ENCODE measurements around the gene ZNF710. TPM values are rescaled to one million over a fixed set of nuclear protein-coding genes. Genes with fewer than 3 reads are reported as not detected.
"Not testable (repeated sequence)": the region's sequence is repeated elsewhere in the genome, so short reads cannot be mapped to it uniquely, and the experiment has no call there.

The ZNF710 gene, protein sequence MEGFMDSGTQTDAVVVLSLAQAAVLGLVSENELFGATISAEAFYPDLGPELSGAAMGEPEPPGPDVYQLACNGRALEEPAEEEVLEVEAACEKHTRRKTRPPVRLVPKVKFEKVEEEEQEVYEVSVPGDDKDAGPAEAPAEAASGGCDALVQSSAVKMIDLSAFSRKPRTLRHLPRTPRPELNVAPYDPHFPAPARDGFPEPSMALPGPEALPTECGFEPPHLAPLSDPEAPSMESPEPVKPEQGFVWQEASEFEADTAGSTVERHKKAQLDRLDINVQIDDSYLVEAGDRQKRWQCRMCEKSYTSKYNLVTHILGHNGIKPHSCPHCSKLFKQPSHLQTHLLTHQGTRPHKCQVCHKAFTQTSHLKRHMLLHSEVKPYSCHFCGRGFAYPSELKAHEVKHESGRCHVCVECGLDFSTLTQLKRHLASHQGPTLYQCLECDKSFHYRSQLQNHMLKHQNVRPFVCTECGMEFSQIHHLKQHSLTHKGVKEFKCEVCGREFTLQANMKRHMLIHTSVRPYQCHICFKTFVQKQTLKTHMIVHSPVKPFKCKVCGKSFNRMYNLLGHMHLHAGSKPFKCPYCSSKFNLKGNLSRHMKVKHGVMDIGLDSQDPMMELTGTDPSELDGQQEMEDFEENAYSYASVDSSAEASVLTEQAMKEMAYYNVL
- total RNA-seq = 23.1 TPM

DNA sequence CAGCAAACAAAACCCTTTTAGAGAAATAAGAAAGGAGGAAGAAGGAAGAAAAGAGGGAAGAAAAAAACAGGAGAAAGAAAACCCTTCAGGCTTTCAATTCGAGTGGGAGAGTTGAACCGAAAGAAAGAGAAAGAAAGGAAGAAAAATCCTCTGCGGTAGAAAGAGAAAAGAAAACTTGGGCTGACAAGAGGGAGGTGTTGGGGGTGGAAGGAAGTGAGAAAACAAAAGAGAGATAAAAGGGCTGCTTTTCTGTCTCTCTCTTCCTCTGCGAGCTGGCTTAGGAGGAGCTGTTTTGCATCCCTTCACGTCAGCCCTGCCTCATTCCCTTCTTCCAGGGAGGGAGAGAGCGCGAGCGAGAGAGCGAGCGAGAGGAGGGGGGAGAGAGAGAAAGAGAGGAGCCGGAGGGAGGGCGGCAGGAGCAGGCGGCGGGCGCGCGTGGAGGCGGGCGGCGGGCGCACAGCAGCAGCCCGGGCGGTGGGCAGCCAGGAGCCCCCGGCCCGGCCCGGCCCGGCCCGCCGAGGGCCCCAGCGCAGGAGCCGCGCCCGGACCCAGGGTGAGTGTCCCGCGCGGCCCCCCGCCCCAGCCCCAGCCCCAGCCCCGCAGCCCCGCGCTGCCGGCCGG lies at the start of gene ZNF710:
Gene ZNF710 (plus strand): TSS at position 263 of the 621 bp plus-strand sequence. CDS start 65,814 bp downstream, outside the sequence.
- Histone ChIP-seq H3K27ac (peak within 1 kb of the TSS; percentile 95), H3K4me1 (peaks cover 52% of the 10 kb centered on the region), H3K4me3 (peak within 1 kb of the TSS; percentile 90 to 95), H3K27me3 (no peaks in the 10 kb centered on the region), H3K36me3 (no peaks in the 10 kb centered on the region), H3K9me3 (no peaks in the 10 kb centered on the region)
- TF ChIP-seq POLR2A (IDR thresholded peaks at IDR 0.05) (peak in 1 of 2 donors; percentile 32), CTCF (IDR thresholded peaks at IDR 0.05) (no peak)
- no peak for DNase-seq (ENCODE audit: extremely low spot score in 2 of 2)
- intact Hi-C loops (cut with DNase I) = no loop called here

GRCh38 chr15:89954541-89954940 lies 46.6 kb upstream of the ZNF710 start:
- no peak for TF ChIP-seq POLR2AphosphoS5 (IDR thresholded peaks at IDR 0.05; ENCODE audit: insufficient read depth in 1 of 2, low read depth in 1 of 2)
- TF ChIP-seq CTCF (IDR thresholded peaks at IDR 0.05) = no peak
- no peak for TF ChIP-seq POLR2A (IDR thresholded peaks at IDR 0.05)
- H3K27me3 ChIP-seq = no peaks in the 10 kb centered on the region
- intact Hi-C loops (cut with DNase I) = no loop called here

GRCh38 chr15:89955449-89955998 lies 45.6 kb upstream of the ZNF710 start:
- H3K27me3 ChIP-seq; H3K27ac ChIP-seq; H3K4me3 ChIP-seq; H3K4me1 ChIP-seq; DNase-seq (ENCODE audit: extremely low spot score in 2 of 2); H3K9me3 ChIP-seq; intact Hi-C loops (cut with DNase I); H3K36me3 ChIP-seq: not testable (repeated sequence)

More at GRCh38 chr15:89954541-89954940, 46.6 kb upstream of the ZNF710 start:
- H3K4me3 ChIP-seq = no peak overlapping the region
- no peak overlapping the region for H3K27ac ChIP-seq
- no peaks in the 10 kb centered on the region for H3K9me3 ChIP-seq
- H3K4me1 ChIP-seq = no peaks in the 10 kb centered on the region
- DNase-seq (ENCODE audit: extremely low spot score in 2 of 2) = no peak
- H3K36me3 ChIP-seq = no peaks in the 10 kb centered on the region

DNA sequence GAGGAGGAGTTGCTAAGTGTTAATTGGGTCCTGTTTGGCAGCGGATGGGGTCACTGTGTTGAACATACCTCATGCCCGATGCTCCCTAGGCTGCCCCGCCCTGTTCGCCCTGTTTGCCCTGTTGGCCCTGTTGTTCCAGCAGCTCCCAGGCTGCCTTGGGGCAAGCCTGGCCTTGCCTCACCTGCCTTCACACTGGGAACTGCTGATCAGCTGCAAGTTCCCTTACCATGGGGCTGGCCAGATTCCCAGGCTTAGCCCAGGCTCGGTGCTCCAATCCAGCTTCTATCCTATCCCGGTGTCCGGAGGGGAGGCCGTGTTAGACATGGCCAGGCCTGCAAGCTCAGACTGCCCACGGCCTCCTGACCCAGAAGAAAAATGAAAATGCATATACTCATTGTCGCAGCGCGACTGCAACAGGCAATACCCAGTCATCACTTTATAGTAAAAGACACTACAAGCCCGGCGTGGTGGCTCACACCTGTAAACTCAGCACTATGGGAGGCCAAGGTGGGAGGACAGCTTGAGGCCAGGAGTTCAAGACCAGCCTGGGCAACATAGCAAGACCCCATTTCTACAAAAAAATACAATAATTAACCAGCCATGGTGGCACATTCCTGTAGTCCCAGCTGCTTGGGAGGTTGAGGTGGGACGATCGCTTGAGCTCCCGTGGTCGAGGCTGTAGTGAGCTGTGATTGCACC lies 42.9 kb upstream of the ZNF710 start:
- no peak for DNase-seq (ENCODE audit: extremely low spot score in 2 of 2)
- H3K27ac ChIP-seq = no peak overlapping the region
- H3K36me3 ChIP-seq = no peaks in the 10 kb centered on the region
- no peak overlapping the region for H3K4me3 ChIP-seq
- intact Hi-C loops (cut with DNase I) = no loop called here
- no peaks in the 10 kb centered on the region for H3K9me3 ChIP-seq
- TF ChIP-seq POLR2A (IDR thresholded peaks at IDR 0.05) (no peak), POLR2AphosphoS5 (IDR thresholded peaks at IDR 0.05; ENCODE audit: insufficient read depth in 1 of 2, low read depth in 1 of 2) (peak; percentile 53 to 66)
- no peaks in the 10 kb centered on the region for H3K4me1 ChIP-seq
- H3K27me3 ChIP-seq = no peaks in the 10 kb centered on the region

- Histone ChIP-seq H3K27ac (no peak overlapping the region), H3K9me3 (no peaks in the 10 kb centered on the region), H3K4me1 (peaks cover 5% of the 10 kb centered on the region), H3K27me3 (no peaks in the 10 kb centered on the region), H3K36me3 (no peaks in the 10 kb centered on the region), H3K4me3 (no peak overlapping the region)
- TF ChIP-seq POLR2A (IDR thresholded peaks at IDR 0.05) (no peak), POLR2AphosphoS5 (IDR thresholded peaks at IDR 0.05; ENCODE audit: insufficient read depth in 1 of 2, low read depth in 1 of 2) (no peak), CTCF (IDR thresholded peaks at IDR 0.05) (no peak)
- intact Hi-C loops (cut with DNase I) = no loop called here
- no peak for DNase-seq (ENCODE audit: extremely low spot score in 2 of 2)
These were observed 37.6 kb upstream of the ZNF710 start for GRCh38 chr15:89963301-89964231.
